ENCODE measurements around the gene SLFN5.
"Not testable (repeated sequence)": the region's sequence is repeated elsewhere in the genome, so short reads cannot be mapped to it uniquely, and the experiment has no call there.

SLFN5 gene

DNA sequence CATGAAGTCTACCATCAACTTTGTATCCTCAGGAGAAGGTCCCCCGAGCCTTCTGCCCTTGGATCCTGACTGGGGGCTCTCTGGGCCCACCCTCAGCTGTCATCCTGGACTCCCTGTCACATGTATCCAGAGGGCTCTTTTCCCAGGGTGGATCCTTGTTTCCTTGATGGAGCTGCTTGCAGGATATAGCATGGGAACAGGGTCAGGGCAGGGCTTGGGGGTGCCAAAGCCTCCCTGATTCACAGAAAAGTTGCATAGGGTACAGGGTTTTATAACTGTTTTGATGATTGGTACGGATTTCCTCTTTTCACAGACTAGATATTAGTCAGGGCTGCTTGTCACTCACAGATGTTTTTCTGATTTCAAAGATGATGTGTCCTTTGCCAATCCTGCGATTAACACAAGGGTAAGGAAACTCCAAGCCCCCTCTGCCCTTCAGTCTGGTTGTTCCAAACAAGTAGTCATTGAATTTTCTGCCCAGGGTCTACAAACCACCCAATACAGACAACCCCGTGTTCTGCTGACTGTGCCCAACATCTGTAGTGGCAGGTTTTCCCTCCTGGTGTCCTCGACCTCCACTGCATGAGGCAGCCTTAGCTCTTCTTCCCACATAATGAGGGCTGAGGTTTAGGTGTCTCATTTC lies 28.1 kb upstream of the SLFN5 start:
- no peak for TF ChIP-seq CTCF (IDR thresholded peaks at IDR 0.05; ENCODE audit: low read depth, low read length)

DNA sequence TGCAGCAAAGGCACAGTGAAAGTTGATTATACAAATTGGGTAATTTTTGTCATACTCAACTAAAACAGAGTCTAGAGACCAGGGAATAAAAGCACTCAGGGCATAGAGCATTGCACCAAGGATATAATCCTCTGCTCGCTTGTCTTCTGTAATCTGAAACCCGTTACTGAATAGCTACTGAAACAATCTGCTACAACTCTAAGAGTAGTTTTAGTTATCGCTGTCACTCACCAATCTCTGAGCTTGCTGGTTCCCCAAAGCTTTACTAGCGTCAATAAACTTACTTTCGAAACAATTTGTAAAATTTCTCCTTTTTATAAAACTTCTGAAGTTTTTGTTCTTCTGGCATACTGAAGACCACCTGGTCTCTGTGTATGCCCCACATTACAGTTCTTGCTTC lies 25.8 kb upstream of the SLFN5 start:
- H3K4me3 ChIP-seq (ENCODE audit: low read depth, low read length): no peak overlapping the region
- no peak for TF ChIP-seq CTCF (IDR thresholded peaks at IDR 0.05; ENCODE audit: low read depth, low read length)

More for the DNA sequence above, 28.1 kb upstream of the SLFN5 start:
- no peak overlapping the region for H3K4me3 ChIP-seq (ENCODE audit: low read depth, low read length)

DNA sequence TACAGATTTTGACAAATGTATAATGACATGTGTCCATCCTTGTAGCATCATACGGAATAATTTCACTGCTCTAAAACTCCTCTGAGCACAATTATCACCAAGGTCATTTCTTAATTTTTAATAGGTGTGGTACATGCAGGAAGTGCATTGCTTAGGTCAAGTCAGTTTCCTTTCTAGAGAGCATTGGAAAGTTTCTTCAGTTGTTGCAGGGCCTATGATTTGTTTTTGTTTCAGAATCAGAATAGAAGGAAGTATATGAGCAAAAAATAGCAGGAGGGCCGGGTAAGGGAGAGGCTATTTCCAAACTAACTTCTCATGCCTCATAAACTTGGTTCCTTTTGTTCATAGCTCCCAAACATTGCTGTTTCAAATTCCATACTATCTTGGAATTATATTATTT lies 24.0 kb upstream of the SLFN5 start:
- no peak for TF ChIP-seq CTCF (IDR thresholded peaks at IDR 0.05; ENCODE audit: low read depth, low read length)
- no peak overlapping the region for H3K4me3 ChIP-seq (ENCODE audit: low read depth, low read length)

DNA sequence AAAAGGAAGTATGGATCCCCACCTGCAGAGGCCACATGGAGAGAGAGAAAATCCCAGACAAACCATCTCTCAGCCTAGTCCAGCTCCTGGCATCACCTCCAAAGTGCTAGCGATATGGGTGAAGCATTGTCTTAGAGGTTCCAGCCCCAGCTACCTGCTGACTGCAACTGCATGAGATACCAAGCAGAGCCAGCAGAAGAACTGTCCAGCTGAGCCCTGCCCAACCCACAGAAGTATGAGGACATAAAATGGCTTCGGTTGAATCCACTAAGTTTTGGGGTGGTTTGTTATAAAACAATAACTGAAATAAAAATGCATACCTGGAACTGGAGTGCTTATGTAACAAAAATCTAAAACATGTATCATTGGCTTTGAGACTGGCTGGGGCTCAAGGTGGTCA lies 20.4 kb upstream of the SLFN5 start:
- H3K4me3 ChIP-seq (ENCODE audit: low read depth, low read length): no peak overlapping the region
- TF ChIP-seq CTCF (IDR thresholded peaks at IDR 0.05; ENCODE audit: low read depth, low read length): no peak

GRCh38 chr17:35224436-35224835 lies 18.4 kb upstream of the SLFN5 start:
- H3K4me3 ChIP-seq (ENCODE audit: low read depth, low read length): no peak overlapping the region
- TF ChIP-seq CTCF (IDR thresholded peaks at IDR 0.05; ENCODE audit: low read depth, low read length): no peak

- H3K4me3 ChIP-seq (ENCODE audit: low read depth, low read length): no peak overlapping the region
- TF ChIP-seq CTCF (IDR thresholded peaks at IDR 0.05; ENCODE audit: low read depth, low read length): no peak
Measured at GRCh38 chr17:35227546-35227945, 15.3 kb upstream of the SLFN5 start.

DNA sequence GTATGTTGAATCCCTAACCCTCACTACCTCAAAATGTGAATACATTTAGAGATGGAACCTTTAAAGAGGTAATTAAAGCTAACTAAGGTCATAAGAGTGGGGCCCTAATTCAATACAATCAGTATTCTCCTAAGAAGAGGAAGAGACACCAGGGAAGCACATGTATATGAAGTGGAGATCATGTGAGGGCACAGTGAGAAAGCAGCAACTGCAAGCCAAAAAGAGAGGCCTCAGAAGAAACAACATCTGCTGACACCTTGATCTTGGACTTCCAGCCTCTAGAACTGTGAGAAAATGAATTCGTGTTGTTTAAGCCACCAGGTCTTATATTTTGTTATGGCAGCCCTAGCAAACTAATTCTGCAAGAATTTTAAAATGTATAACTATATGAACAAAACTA lies 13.2 kb upstream of the SLFN5 start:
- H3K4me3 ChIP-seq (ENCODE audit: low read depth, low read length): no peak overlapping the region
- TF ChIP-seq CTCF (IDR thresholded peaks at IDR 0.05; ENCODE audit: low read depth, low read length): no peak

DNA sequence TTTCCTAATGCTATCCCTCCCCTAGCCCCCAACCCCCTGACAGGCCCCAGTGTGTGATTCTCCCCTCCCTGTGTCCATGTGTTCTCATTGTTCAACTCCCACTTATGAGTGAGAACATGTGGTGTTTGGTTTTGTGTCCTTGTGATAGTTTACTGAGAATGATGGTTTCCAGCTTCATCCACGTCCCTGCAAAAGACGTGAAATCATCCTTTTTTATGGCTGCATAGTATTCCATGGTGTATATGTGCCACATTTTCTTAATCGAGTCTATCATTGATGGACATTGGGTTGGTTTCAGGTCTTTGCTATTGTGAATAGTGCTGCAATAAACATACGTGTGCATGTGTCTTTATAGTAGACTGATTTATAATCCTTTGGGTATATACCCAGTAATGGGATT lies 8.6 kb upstream of the SLFN5 start:
- H3K4me3 ChIP-seq (ENCODE audit: low read depth, low read length): not testable (repeated sequence)

Measured in WI38 (cell line).